Endothelial cell of hepatic sinusoid (primary cell): ENCODE measurements around the gene ATG9B.

Source experiments
- in situ Hi-C: cut with HindIII; loops from 2 replicates; pipeline ENCODE4 v1.10.0; 2017; ENCODE audit warnings: low sequenced_read_pairs

The ATG9B gene

DNA sequence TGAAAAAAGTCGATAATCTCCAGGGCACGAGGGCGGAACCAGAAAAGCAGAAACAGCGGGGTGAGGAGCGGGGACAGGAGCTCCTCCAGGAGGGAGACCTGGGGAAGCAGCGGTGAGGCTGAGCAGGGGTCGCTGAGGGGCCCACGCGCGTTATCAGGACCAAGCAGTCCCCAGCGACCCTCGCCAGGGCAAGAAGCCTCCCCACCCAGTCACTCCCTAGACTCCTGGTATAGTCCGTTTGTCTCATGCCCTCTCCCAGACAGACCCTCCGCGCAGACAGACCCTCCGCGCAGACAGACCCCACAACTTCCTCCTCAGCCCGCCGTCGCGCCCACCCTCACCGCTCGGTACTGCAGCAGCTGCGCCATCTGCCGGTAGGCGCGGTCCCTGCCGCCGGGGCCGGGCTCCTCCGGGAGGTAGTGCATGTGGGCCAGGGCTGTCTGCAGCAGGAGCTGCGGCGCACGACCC, 6.3 kb downstream of the ATG9B start:
- in situ Hi-C loops: loop anchor here (10.0 kb wide), 1 partner anchor 63 kb away; no protein-coding TSS in a partner anchor

DNA sequence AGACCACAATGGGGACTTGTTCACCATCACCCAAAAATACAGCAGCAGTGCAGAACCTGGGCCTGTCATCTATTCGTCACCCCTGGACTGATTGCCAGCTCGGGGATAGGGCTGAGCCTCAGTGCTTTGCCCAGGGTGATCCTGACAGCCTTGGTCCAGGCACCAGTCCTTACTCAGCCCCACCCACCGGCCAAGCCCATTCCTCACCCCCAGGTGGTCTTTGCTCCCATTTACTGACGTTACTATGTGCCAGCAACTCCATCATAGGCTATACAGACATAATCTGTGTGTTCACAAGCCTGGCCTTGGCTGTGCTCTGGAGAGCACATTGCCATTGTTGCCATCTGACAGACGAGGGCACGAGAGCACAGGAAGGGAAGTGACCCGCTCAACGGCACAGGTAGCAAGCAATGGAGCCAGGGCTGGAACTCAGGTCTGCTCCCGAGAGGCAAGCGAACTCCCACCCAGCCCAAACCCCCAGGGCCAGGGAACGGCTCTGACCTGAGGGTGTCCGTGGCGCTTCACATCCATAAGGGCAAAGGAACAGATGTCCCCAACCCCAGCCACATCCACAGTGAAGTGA, 6.8 kb downstream of the ATG9B start:
- in situ Hi-C loops: loop anchor here (10.0 kb wide), 1 partner anchor 63 kb away; no protein-coding TSS in a partner anchor

GRCh38 chr7:151016942-151017341, 7.4 kb downstream of the ATG9B start:
- in situ Hi-C loops: loop anchor here (10.0 kb wide), 1 partner anchor 62 kb away; no protein-coding TSS in a partner anchor

DNA sequence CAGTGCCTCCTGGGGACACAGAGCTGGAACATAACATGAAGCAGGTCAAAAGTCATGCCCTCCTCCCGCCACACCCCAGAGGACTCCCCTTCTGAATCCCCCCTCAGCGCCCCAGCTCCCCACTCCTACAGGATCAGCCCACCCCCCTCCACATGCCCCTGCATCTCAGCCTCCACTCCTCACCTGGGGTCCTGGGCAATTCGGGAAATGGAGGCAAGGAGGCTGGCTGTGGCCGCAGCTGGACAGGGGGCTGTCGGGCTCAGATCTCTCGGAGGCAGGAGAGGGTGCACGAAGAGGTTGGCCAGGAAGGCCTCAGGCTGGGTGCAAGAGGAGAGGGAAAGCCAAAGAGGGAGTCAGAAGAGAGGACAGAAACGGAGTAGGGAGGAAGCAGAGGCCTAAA, 7.8 kb downstream of the ATG9B start:
- in situ Hi-C loops: loop anchor here (10.0 kb wide), 1 partner anchor 62 kb away; no protein-coding TSS in a partner anchor

DNA sequence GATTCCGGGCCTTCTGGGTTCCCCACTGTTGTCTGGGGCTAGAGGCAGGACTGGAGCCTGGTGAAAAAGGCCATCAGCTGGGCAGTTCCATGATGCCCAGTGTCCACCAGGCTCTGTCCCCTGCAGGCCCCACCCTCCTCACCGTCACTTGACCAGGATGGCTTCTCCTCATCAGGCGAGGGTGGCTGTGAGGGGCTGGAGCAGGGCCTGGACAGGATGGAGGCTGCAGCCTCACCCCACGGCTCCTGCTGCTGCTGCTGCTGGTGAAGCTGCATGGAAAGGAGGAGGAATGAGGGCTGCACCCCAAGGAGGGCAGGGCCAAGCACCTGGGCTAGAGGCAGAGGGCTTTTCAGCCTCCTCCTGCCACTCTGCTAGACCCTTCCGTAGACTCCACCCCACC, 8.3 kb downstream of the ATG9B start:
- in situ Hi-C loops: loop anchor here (10.0 kb wide), 1 partner anchor 61 kb away; no protein-coding TSS in a partner anchor

- in situ Hi-C loops: loop anchor here (5.0 to 10.0 kb wide), 2 partner anchors 60 to 132 kb away; no protein-coding TSS in a partner anchor
Observed at GRCh38 chr7:151014950-151015349, 9.3 kb downstream of the ATG9B start.

DNA sequence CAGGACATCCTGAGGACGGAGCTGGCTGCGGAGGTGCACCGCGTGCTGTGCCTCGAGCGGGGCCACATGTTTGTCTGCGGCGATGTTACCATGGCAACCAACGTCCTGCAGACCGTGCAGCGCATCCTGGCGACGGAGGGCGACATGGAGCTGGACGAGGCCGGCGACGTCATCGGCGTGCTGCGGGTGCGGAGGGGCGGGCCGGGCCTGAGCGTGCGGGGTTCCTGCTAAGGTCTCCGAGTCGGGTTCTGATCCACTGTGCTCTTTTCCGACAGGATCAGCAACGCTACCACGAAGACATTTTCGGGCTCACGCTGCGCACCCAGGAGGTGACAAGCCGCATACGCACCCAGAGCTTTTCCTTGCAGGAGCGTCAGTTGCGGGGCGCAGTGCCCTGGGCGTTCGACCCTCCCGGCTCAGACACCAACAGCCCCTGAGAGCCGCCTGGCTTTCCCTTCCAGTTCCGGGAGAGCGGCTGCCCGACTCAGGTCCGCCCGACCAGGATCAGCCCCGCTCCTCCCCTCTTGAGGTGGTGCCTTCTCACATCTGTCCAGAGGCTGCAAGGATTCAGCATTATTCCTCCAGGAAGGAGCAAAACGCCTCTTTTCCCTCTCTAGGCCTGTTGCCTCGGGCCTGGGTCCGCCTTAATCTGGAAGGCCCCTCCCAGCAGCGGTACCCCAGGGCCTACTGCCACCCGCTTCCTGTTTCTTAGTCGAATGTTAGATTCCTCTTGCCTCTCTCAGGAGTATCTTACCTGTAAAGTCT, 10.4 kb downstream of the ATG9B start:
- in situ Hi-C loops: loop anchor here (5.0 to 10.0 kb wide), 2 partner anchors 59 to 133 kb away; no protein-coding TSS in a partner anchor

DNA sequence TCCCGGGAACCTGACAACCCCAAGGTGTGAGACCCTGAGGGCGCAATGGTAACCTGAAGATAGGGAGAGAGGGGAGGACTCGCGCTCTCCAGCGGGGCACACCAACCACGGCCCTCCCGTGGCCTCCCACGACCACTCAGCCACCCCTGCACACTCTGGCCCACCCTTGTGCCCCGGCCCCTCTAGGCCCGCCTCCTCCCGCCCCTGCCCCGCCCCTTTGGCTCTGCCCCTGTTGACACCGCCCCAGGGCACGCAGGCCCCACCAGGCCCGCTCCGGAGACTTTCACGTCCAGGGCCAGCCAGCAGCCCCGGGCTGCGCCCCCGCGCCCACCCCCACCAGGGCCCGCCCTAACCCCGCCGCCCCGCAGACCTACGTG, 10.9 kb downstream of the ATG9B start:
- in situ Hi-C loops: loop anchor here (5.0 to 10.0 kb wide), 2 partner anchors 59 to 134 kb away; no protein-coding TSS in a partner anchor

GRCh38 chr7:151012911-151013347, 11.4 kb downstream of the ATG9B start:
- in situ Hi-C loops: loop anchor here (5.0 to 10.0 kb wide), 2 partner anchors 58 to 134 kb away; no protein-coding TSS in a partner anchor

GRCh38 chr7:151012031-151012692, 12.1 kb downstream of the ATG9B start:
- in situ Hi-C loops: loop anchor here (5.0 to 10.0 kb wide), 2 partner anchors 57 to 135 kb away; no protein-coding TSS in a partner anchor

GRCh38 chr7:151011616-151012015, 12.7 kb downstream of the ATG9B start:
- in situ Hi-C loops: loop anchor here (5.0 to 10.0 kb wide), 2 partner anchors 57 to 136 kb away; no protein-coding TSS in a partner anchor

DNA sequence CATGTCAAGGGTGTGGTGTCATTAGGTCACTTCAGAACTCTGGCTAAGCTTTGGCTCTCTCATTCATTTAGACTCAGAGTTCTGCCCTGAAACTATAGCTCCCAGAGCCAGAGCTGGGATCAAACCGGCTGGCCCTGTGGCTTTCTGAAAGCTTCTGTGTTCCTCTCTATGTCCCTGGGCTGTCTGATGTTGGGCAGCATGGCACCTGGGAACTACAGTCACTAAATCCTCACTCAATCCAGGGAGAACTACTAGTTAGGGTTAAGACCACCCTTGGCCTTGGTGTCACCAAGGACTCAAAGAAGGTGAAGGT, 13.2 kb downstream of the ATG9B start:
- in situ Hi-C loops: loop anchor here (5.0 to 10.0 kb wide), 2 partner anchors 56 to 136 kb away; no protein-coding TSS in a partner anchor

- in situ Hi-C loops: loop anchor here (5.0 to 10.0 kb wide), 2 partner anchors 56 to 137 kb away; no protein-coding TSS in a partner anchor
Observed at GRCh38 chr7:151010307-151011096, 13.8 kb downstream of the ATG9B start.

DNA sequence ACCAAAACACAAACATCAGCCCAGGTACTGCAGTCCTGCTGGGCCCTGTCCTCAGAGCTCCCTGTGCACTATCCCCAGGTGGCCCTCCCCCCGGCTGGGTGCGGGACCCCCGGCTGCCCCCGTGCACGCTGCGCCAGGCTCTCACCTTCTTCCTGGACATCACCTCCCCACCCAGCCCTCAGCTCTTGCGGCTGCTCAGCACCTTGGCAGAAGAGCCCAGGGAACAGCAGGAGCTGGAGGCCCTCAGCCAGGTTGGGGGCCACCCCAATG, 14.3 kb downstream of the ATG9B start:
- in situ Hi-C loops: loop anchor here (5.0 to 10.0 kb wide), 2 partner anchors 55 to 137 kb away; no protein-coding TSS in a partner anchor

DNA sequence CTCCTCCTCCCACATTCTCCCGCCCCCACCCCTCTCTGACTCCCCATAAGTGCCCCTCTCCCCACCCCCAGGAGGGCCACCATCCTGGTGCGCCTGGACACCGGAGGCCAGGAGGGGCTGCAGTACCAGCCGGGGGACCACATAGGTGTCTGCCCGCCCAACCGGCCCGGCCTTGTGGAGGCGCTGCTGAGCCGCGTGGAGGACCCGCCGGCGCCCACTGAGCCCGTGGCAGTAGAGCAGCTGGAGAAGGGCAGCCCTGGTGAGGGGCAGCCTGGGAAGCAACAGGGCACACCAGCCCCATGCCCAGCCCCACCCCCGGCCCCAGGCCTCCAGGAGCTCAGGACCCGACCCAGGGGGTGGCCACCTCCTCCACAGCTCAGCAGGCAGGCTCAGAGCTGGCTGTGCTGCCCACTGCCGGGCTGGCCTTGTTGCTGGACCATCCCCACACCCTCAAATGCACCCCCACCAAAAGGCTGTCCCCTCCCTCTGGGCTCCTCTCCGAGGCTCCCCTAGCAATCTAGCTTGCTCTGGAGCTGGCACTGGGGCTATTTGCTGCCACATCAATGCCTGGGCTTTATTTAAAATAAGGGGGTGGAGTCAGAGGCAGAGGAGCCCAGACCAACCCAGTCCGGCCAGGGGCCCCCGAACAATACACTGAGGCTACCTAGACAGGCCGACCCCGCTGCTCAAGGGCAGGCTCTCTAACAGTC, 14.8 kb downstream of the ATG9B start:
- in situ Hi-C loops: loop anchor here (5.0 to 10.0 kb wide), 2 partner anchors 55 to 138 kb away; no protein-coding TSS in a partner anchor

GRCh38 chr7:151008511-151009323, 15.6 kb downstream of the ATG9B start:
- in situ Hi-C loops: no loop called here

DNA sequence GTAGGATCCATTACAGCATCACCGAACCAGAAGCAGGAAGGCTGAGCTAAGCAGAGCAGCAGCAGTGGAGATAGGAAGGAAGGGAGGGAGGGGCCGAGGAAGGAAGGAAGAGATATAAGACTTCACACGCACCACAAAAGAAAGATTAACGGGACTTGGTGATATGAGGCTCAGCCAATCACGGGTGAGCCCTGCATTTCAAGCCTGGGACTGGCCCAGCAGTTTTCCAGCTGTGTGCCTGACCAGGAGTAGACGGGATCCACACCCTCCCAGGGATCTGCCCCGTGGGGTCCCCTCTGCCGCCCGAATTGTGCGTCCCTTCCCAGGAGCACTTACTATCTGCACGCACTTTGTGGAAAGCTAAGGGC, 16.2 kb downstream of the ATG9B start:
- in situ Hi-C loops: no loop called here

- in situ Hi-C loops: no loop called here
Observed at GRCh38 chr7:151007469-151007898, 16.8 kb downstream of the ATG9B start.
